Hepatocyte (in vitro differentiated cells): Measurements from ENCODE around the gene OAS1. TPM values are rescaled to one million over a fixed set of nuclear protein-coding genes. Genes with fewer than 3 reads are reported as not detected.
"Not testable (repeated sequence)": the region's sequence is repeated elsewhere in the genome, so short reads cannot be mapped to it uniquely, and the experiment has no call there.

ENCODE experiments used
- DNase-seq: peaks from one replicate; pipeline ENCODE4 v3.0.0-alpha.2; 2016; ENCODE audit warnings: low spot score
- H2AFZ ChIP-seq: fragments of 200-600 bp; sonication (generic); 2 replicates; pipeline ENCODE4 v1.6.0; 2016; ENCODE audit warnings: antibody characterized with exemption, mild to moderate bottlenecking
- H3K27ac ChIP-seq: fragments of 200-600 bp; sonication (generic); 2 replicates; pipeline ENCODE4 v1.5.1; 2016; ENCODE audit warnings: mild to moderate bottlenecking
- H3K27me3 ChIP-seq: fragments of 200-600 bp; sonication (generic); 2 replicates; pipeline ENCODE4 v1.6.1; 2016
- H3K36me3 ChIP-seq: fragments of 200-600 bp; sonication (generic); replicated peaks from 2 replicates; pipeline ENCODE4 v1.5.1; 2016; ENCODE audit warnings: low read depth; ENCODE audit not compliant: insufficient read depth
- H3K4me1 ChIP-seq: fragments of 200-600 bp; sonication (generic); 2 replicates; pipeline ENCODE4 v1.5.1; 2016; ENCODE audit warnings: mild to moderate bottlenecking, moderate library complexity; ENCODE audit not compliant: insufficient read depth
- H3K4me2 ChIP-seq: fragments of 200-600 bp; sonication (generic); 2 replicates; pipeline ENCODE4 v1.6.0; 2016
- H3K4me3 ChIP-seq: fragments of 200-600 bp; sonication (generic); 2 replicates; pipeline ENCODE4 v1.5.1; 2016; ENCODE audit warnings: mild to moderate bottlenecking
- H3K79me2 ChIP-seq: fragments of 200-600 bp; sonication (generic); 2 replicates; pipeline ENCODE4 v1.6.0; 2017; ENCODE audit warnings: mild to moderate bottlenecking
- H3K9me2 ChIP-seq: fragments of 200-600 bp; sonication (generic); replicated peaks from 2 replicates; pipeline ENCODE4 v1.6.0; 2017; ENCODE audit warnings: mild to moderate bottlenecking; ENCODE audit not compliant: insufficient read depth
- H3K9me3 ChIP-seq: fragments of 200-600 bp; sonication (generic); 2 replicates; pipeline ENCODE4 v1.5.1; 2016; ENCODE audit warnings: low read depth, mild to moderate bottlenecking
- H4K20me1 ChIP-seq: fragments of 200-600 bp; sonication (generic); 2 replicates; pipeline ENCODE4 v1.6.0; 2016; ENCODE audit warnings: mild to moderate bottlenecking; ENCODE audit not compliant: insufficient read depth, poor library complexity, severe bottlenecking
- EZH2 ChIP-seq: fragments of 200-600 bp; sonication (generic); IDR thresholded peaks from 2 replicates; pipeline ENCODE4 v1.6.1; 2016; ENCODE audit warnings: antibody characterized with exemption, mild to moderate bottlenecking, borderline replicate concordance
- EZH2phosphoT487 ChIP-seq: fragments of 200-600 bp; sonication (generic); IDR thresholded peaks from one replicate; pipeline ENCODE4 v1.6.1; 2018; ENCODE audit warnings: antibody characterized with exemption, mild to moderate bottlenecking, low read depth, moderate library complexity; ENCODE audit not compliant: unreplicated experiment, severe bottlenecking
- WGBS: methylation state at CpG from one replicate; pipeline ENCODE4 v1.1.6; 2016; ENCODE audit warnings: low lambda C conversion rate; ENCODE audit errors: missing lambda C conversion rate; 5-methylcytosine and 5-hydroxymethylcytosine counted together
- polyA plus RNA-seq: library from polyadenylated mRNA; unstranded; fragments of >200 nt; fragmentation: Nextera tagmentation; extraction: Ambion mirVana; gene quantifications from 2 replicates; pipeline ENCODE4 v1.2.1, GENCODE V29; 2016
- total RNA-seq: library from RNA; depleted of rRNA; stranded (reverse); fragments of >200 nt; gene quantifications from 2 replicates; pipeline ENCODE4 v1.2.3, GENCODE V29; 2014
- TF ChIP-seq, protein P1 (sequence below): fragments of 200-600 bp; sonication (generic); IDR thresholded peaks from 2 replicates; pipeline ENCODE4 v1.5.1; 2016; ENCODE audit warnings: antibody characterized with exemption, mild to moderate bottlenecking; ENCODE audit not compliant: poor library complexity

OAS1 gene
- total and polyA plus RNA-seq, 2 experiments from 2014 or later: 18.6 to 25.0 TPM

DNA sequence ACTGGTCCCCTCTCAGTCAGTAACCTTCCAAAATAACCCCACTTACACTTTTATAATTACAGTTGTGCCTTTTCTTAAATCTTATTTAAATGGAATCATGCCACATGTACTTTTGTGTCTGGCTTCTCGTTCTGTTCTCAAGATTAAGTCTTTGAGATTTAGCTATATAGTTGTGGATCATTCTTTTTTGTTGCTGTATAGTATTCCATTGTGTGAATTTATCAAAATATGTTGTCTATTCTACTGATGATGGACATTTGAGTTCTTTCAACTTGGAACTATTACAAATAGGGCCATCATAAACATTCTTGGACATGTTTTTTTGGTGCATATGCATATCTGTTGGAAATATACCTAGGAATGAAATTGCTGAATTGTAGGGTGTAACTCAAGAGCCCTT, 40.6 kb downstream of the OAS1 start:
- no peak for DNase-seq
- Histone ChIP-seq H3K4me1 (no peaks in the 10 kb centered on the region), H2AFZ (no peak overlapping the region), H4K20me1 (no peaks in the 10 kb centered on the region), H3K9me3 (no peaks in the 10 kb centered on the region), H3K9me2 (no peaks in the 10 kb centered on the region), H3K36me3 (no peaks in the 10 kb centered on the region), H3K27me3 (no peaks in the 10 kb centered on the region), H3K27ac (no peak overlapping the region), H3K4me2 (no peak overlapping the region), H3K79me2 (no peaks in the 10 kb centered on the region), H3K4me3 (no peak overlapping the region)
- WGBS: 39% methylated on average over 1 of the region's 1 CpG
- no peak for TF ChIP-seq EZH2phosphoT487
- TF ChIP-seq, protein P1, sequence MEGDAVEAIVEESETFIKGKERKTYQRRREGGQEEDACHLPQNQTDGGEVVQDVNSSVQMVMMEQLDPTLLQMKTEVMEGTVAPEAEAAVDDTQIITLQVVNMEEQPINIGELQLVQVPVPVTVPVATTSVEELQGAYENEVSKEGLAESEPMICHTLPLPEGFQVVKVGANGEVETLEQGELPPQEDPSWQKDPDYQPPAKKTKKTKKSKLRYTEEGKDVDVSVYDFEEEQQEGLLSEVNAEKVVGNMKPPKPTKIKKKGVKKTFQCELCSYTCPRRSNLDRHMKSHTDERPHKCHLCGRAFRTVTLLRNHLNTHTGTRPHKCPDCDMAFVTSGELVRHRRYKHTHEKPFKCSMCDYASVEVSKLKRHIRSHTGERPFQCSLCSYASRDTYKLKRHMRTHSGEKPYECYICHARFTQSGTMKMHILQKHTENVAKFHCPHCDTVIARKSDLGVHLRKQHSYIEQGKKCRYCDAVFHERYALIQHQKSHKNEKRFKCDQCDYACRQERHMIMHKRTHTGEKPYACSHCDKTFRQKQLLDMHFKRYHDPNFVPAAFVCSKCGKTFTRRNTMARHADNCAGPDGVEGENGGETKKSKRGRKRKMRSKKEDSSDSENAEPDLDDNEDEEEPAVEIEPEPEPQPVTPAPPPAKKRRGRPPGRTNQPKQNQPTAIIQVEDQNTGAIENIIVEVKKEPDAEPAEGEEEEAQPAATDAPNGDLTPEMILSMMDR: no peak
- no peak for TF ChIP-seq EZH2

DNA sequence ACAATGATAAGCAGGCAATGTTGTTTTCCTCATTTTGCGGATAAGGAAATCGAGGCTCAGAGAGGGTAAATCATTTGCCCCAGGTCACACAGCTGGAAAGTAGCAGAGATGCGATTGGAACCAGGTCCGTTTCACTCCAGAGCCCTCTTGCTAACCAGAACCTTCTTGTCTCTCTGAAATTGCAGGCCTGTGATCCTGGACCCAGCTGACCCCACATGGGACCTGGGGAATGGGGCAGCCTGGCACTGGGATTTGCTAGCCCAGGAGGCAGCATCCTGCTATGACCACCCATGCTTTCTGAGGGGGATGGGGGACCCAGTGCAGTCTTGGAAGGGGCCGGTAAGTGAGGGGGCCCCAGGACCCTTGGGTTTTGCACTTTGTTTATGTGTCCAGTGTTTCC, 41.0 kb downstream of the OAS1 start:
- no peaks in the 10 kb centered on the region for H3K36me3 ChIP-seq
- WGBS: 93% methylated on average over 5 of the region's 5 CpGs
- DNase-seq: no peak
- no peak overlapping the region for H3K4me2 ChIP-seq
- no peaks in the 10 kb centered on the region for H3K9me3 ChIP-seq
- H3K4me1 ChIP-seq: no peaks in the 10 kb centered on the region
- H3K27ac ChIP-seq: no peak overlapping the region
- H4K20me1 ChIP-seq: no peaks in the 10 kb centered on the region
- H3K79me2 ChIP-seq: no peaks in the 10 kb centered on the region
- H3K9me2 ChIP-seq: no peaks in the 10 kb centered on the region
- no peak overlapping the region for H2AFZ ChIP-seq
- no peaks in the 10 kb centered on the region for H3K27me3 ChIP-seq
- H3K4me3 ChIP-seq: no peak overlapping the region
- TF ChIP-seq EZH2phosphoT487: no peak
- TF ChIP-seq, protein P1: no peak
- no peak for TF ChIP-seq EZH2

DNA sequence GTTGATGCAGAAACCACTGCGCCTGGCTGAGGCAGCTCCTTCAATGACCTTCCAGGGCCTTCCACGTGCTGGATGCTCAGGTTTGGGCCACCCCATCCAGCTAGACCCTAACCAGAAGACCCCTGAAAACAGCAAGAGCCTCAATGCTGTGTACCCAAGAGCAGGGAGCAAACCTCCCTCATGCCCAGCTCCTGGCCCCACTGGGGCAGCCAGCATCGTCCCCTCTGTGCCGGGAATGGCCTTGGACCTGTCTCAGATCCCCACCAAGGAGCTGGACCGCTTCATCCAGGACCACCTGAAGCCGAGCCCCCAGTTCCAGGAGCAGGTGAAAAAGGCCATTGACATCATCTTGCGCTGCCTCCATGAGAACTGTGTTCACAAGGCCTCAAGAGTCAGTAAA, 42.0 kb downstream of the OAS1 start:
- no peak overlapping the region for H3K27ac ChIP-seq
- no peaks in the 10 kb centered on the region for H3K79me2 ChIP-seq
- H3K36me3 ChIP-seq: no peaks in the 10 kb centered on the region
- H3K4me3 ChIP-seq: no peak overlapping the region
- no peaks in the 10 kb centered on the region for H3K4me1 ChIP-seq
- H3K9me2 ChIP-seq: no peaks in the 10 kb centered on the region
- no peak overlapping the region for H3K4me2 ChIP-seq
- no peaks in the 10 kb centered on the region for H4K20me1 ChIP-seq
- 99% methylated on average over 7 of the region's 7 CpGs for WGBS
- no peaks in the 10 kb centered on the region for H3K27me3 ChIP-seq
- DNase-seq: no peak
- H3K9me3 ChIP-seq: no peaks in the 10 kb centered on the region
- TF ChIP-seq EZH2 (no peak), EZH2phosphoT487 (no peak)
- TF ChIP-seq, protein P1: no peak
- no peak overlapping the region for H2AFZ ChIP-seq

DNA sequence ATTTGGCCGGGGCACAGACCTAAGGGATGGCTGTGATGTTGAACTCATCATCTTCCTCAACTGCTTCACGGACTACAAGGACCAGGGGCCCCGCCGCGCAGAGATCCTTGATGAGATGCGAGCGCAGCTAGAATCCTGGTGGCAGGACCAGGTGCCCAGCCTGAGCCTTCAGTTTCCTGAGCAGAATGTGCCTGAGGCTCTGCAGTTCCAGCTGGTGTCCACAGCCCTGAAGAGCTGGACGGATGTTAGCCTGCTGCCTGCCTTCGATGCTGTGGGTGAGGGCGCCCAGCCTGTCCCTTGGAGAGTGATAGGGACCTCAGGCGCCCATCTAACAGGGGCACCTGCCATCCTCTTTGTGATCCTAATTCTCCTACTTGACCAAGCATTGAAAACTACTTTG, 43.9 kb downstream of the OAS1 start:
- no peaks in the 10 kb centered on the region for H3K79me2 ChIP-seq
- no peaks in the 10 kb centered on the region for H3K9me2 ChIP-seq
- no peak for DNase-seq
- H3K27ac ChIP-seq: no peak overlapping the region
- WGBS: 95% methylated on average over 11 of the region's 11 CpGs
- H4K20me1 ChIP-seq: no peaks in the 10 kb centered on the region
- no peak overlapping the region for H3K4me3 ChIP-seq
- H3K4me2 ChIP-seq: no peak overlapping the region
- no peak overlapping the region for H2AFZ ChIP-seq
- no peaks in the 10 kb centered on the region for H3K36me3 ChIP-seq
- no peaks in the 10 kb centered on the region for H3K9me3 ChIP-seq
- no peaks in the 10 kb centered on the region for H3K4me1 ChIP-seq
- TF ChIP-seq, protein P1: no peak
- TF ChIP-seq EZH2 (no peak), EZH2phosphoT487 (no peak)
- no peaks in the 10 kb centered on the region for H3K27me3 ChIP-seq

DNA sequence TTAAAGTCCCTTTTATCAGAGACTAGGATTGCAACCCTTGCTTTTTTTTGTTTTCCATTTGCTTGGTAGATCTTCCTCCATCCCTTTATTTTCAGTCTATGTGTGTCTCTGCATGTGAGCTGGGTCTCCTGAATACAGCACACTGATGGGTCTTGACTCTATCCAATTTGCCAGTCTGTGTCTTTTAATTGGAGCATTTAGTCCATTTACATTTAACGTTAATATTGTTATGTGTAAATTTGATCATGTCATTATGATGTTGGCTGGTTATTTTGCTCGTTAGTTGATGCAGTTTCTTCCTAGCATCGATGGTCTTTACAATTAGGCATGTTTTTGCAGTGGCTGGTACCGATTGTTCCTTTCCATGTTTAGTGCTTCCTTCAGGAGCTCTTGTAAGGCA, 50.4 kb downstream of the OAS1 start:
- not testable (repeated sequence) for H4K20me1 ChIP-seq, H2AFZ ChIP-seq, H3K9me2 ChIP-seq, H3K9me3 ChIP-seq, H3K4me1 ChIP-seq, H3K27ac ChIP-seq, H3K27me3 ChIP-seq, H3K4me3 ChIP-seq, H3K79me2 ChIP-seq, H3K4me2 ChIP-seq, DNase-seq, H3K36me3 ChIP-seq
- WGBS: 87% methylated on average over 4 of the region's 4 CpGs
